OCI-LY1 (cell line): ENCODE data around the gene OPHN1.

Source experiments
- CTCF ChIP-seq: fragments of 200-600 bp; sonication (generic), shearing (Covaris generic); IDR thresholded peaks from 2 replicates; pipeline ENCODE4 v1.5.1; 2017; ENCODE audit warnings: mild to moderate bottlenecking, antibody characterized with exemption, low read length, moderate library complexity, mixed read lengths
- EZH2 ChIP-seq: fragments of 200-600 bp; sonication (generic), shearing (Covaris generic); IDR thresholded peaks from 2 replicates; pipeline ENCODE4 v1.8.0; 2017; ENCODE audit warnings: borderline replicate concordance, mixed run types, mild to moderate bottlenecking, antibody characterized with exemption, low read length, moderate library complexity, mixed read lengths

GRCh38 chrX:68090266-68090665 lies 343.0 kb downstream of the OPHN1 start:
- TF ChIP-seq CTCF (no peak), EZH2 (no peak)
